Measurements from ENCODE around the gene RHBDL3. TPM values are rescaled to one million over a fixed set of nuclear protein-coding genes. Genes with fewer than 3 reads are reported as not detected.

RHBDL3 gene
- total and polyA plus RNA-seq, 4 donors, result 0.14 to 0.51 (median 0.25) TPM

DNA sequence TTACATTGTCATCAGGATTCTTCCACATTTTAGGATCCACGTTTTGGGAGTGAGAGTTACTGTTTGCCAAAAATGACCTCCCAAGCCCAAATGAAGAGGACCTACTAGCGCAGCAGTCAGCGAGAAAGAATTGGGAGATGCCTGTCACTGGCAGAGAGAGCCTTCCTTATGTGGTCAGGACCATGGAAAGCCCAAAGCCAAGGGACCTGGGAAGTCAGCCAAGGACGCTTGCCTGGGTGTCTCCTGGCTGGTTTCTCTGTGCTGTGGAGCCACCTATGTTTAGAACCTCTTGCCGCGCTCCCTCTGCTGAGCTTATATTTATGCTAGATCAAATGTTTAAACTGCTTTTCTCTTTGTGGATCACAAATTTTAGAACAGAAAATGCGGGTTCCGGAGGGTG lies 24.9 kb upstream of the RHBDL3 start:
- Histone ChIP-seq H3K27me3 (ENCODE audit: control insufficient read depth in 3 of 3, insufficient read depth in 3 of 3, low read length in 2 of 3) (no peaks in the 10 kb centered on the region), H3K9me3 (ENCODE audit: control insufficient read depth in 4 of 4, insufficient read depth in 3 of 4, low read length in 3 of 4) (no peaks in the 10 kb centered on the region), H3K36me3 (ENCODE audit: control insufficient read depth in 4 of 4, insufficient read depth in 4 of 4, low read length in 4 of 4) (no peaks in the 10 kb centered on the region), H3K4me3 (no peak overlapping the region), H3K27ac (ENCODE audit: low read depth in 1 of 2, low read length in 1 of 2) (no peak overlapping the region), H3K9ac (ENCODE audit: insufficient read depth in 1 of 2, low read length in 2 of 2) (no peak overlapping the region), H3K4me1 (ENCODE audit: control insufficient read depth in 5 of 5, insufficient read depth in 5 of 5, low read length in 5 of 5) (peaks cover 0 to 6% (median 4%) of the 10 kb centered on the region in 5 donors)
- no peak for ATAC-seq (ENCODE audit: insufficient read depth, low FRiP score)
- DNase-seq, result peak in 1 of 3 donors; percentile 49
- TF ChIP-seq, protein P1, sequence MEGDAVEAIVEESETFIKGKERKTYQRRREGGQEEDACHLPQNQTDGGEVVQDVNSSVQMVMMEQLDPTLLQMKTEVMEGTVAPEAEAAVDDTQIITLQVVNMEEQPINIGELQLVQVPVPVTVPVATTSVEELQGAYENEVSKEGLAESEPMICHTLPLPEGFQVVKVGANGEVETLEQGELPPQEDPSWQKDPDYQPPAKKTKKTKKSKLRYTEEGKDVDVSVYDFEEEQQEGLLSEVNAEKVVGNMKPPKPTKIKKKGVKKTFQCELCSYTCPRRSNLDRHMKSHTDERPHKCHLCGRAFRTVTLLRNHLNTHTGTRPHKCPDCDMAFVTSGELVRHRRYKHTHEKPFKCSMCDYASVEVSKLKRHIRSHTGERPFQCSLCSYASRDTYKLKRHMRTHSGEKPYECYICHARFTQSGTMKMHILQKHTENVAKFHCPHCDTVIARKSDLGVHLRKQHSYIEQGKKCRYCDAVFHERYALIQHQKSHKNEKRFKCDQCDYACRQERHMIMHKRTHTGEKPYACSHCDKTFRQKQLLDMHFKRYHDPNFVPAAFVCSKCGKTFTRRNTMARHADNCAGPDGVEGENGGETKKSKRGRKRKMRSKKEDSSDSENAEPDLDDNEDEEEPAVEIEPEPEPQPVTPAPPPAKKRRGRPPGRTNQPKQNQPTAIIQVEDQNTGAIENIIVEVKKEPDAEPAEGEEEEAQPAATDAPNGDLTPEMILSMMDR (IDR thresholded peaks at IDR 0.05; ENCODE audit: control extremely low read depth, extremely low read depth), result no peak
- 79 to 86% methylated on average over 8 of the region's 8 CpGs for WGBS, 2 donors

DNA sequence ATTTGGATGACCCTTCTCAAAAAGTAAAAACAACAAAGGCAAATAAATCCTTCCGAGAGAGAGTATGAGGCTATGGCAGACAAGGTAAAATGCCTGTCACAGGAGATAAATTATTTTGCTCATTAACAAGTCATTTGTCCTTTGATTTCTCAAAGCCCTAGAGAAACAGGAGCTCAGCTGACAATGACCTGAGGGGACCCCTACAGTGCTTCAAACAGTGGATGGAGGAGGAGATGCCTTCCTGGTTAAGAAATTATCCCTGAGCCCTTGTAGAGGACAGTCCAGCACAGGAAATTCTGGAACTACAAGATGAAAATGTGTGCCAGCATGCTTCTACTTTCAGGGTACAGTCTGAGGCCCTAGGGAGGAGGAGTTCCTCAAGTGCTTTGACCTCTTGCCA lies 24.0 kb upstream of the RHBDL3 start:
- H3K9ac ChIP-seq (ENCODE audit: insufficient read depth in 1 of 2, low read length in 2 of 2), result no peak overlapping the region
- H3K9me3 ChIP-seq (ENCODE audit: control insufficient read depth in 4 of 4, insufficient read depth in 3 of 4, low read length in 3 of 4), result no peaks in the 10 kb centered on the region
- DNase-seq (no peak), ATAC-seq (ENCODE audit: insufficient read depth, low FRiP score) (no peak)
- 69 to 92% methylated on average over 1 of the region's 1 CpG for WGBS, 2 donors
- no peak overlapping the region for H3K27ac ChIP-seq (ENCODE audit: low read depth in 1 of 2, low read length in 1 of 2)
- no peak overlapping the region for H3K4me3 ChIP-seq
- TF ChIP-seq, protein P1 (IDR thresholded peaks at IDR 0.05; ENCODE audit: control extremely low read depth, extremely low read depth), result no peak
- H3K27me3 ChIP-seq (ENCODE audit: control insufficient read depth in 3 of 3, insufficient read depth in 3 of 3, low read length in 2 of 3), result no peaks in the 10 kb centered on the region
- H3K36me3 ChIP-seq (ENCODE audit: control insufficient read depth in 4 of 4, insufficient read depth in 4 of 4, low read length in 4 of 4), result no peaks in the 10 kb centered on the region
- peaks cover 0 to 6% (median 4%) of the 10 kb centered on the region in 5 donors for H3K4me1 ChIP-seq (ENCODE audit: control insufficient read depth in 5 of 5, insufficient read depth in 5 of 5, low read length in 5 of 5)

DNA sequence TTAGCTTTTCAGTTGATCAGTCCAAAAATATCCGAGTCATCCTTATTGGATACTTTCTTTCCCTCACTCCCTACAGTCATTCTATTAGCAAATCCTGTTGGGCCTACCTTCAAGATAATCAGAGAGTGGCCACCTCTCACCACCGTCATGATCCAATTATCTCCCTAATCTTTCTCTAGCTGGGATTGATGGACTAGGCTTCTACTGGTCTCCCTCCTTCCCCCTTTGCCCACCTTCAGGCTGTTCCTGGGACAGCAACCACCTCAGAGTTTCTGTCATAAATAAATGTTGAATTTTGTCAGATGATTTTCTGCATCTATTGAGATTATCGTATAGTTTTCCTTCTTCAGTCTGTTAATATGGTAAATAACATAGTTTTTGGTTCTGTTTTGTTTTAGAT lies 16.2 kb upstream of the RHBDL3 start:
- no peak overlapping the region for H3K27ac ChIP-seq (ENCODE audit: low read depth in 1 of 2, low read length in 1 of 2)
- no peaks in the 10 kb centered on the region for H3K9me3 ChIP-seq (ENCODE audit: control insufficient read depth in 4 of 4, insufficient read depth in 3 of 4, low read length in 3 of 4)
- H3K4me1 ChIP-seq (ENCODE audit: control insufficient read depth in 5 of 5, insufficient read depth in 5 of 5, low read length in 5 of 5), result no peaks in the 10 kb centered on the region
- ATAC-seq (ENCODE audit: insufficient read depth, low FRiP score), result no peak
- H3K36me3 ChIP-seq (ENCODE audit: control insufficient read depth in 4 of 4, insufficient read depth in 4 of 4, low read length in 4 of 4), result no peaks in the 10 kb centered on the region
- H3K9ac ChIP-seq (ENCODE audit: insufficient read depth in 1 of 2, low read length in 2 of 2), result no peak overlapping the region
- 92 to 93% methylated on average over 3 of the region's 3 CpGs for WGBS, 2 donors
- TF ChIP-seq, protein P1 (IDR thresholded peaks at IDR 0.05; ENCODE audit: control extremely low read depth, extremely low read depth), result no peak
- no peak overlapping the region for H3K4me3 ChIP-seq
- H3K27me3 ChIP-seq (ENCODE audit: control insufficient read depth in 3 of 3, insufficient read depth in 3 of 3, low read length in 2 of 3), result no peaks in the 10 kb centered on the region
- no peak for DNase-seq

DNA sequence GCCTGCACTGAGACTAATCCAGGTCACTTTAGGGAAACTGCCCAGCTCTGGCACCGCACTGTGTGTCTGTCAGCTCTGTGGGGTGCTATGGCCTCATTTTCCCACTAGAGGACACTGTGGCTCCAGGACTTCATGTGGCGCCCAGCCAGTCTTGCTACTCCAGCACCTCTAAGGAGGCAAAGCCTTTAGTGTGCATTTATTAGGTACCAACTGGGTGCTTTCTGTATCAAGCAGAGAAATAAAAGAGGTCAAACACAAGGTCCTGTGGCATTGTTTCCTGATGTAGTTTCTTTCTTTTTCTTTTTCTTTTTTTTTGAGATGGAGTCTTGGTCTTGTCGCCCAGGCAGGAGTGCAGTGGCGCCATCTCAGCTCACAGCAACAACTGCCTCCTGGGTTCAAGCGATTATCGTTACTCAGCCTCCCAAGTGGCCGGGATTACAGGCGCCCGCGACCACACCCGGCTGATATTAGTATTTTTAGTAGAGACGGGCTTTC lies 12.5 kb upstream of the RHBDL3 start:
- Histone ChIP-seq H3K4me1 (ENCODE audit: control insufficient read depth in 5 of 5, insufficient read depth in 5 of 5, low read length in 5 of 5) (peaks cover 0 to 14% (median 3%) of the 10 kb centered on the region in 5 donors), H3K4me3 (no peak overlapping the region), H3K9me3 (ENCODE audit: control insufficient read depth in 4 of 4, insufficient read depth in 3 of 4, low read length in 3 of 4) (no peaks in the 10 kb centered on the region), H3K9ac (ENCODE audit: insufficient read depth in 1 of 2, low read length in 2 of 2) (no peak overlapping the region), H3K36me3 (ENCODE audit: control insufficient read depth in 4 of 4, insufficient read depth in 4 of 4, low read length in 4 of 4) (no peaks in the 10 kb centered on the region), H3K27me3 (ENCODE audit: control insufficient read depth in 3 of 3, insufficient read depth in 3 of 3, low read length in 2 of 3) (no peaks in the 10 kb centered on the region), H3K27ac (ENCODE audit: low read depth in 1 of 2, low read length in 1 of 2) (no peak overlapping the region)
- TF ChIP-seq, protein P1 (IDR thresholded peaks at IDR 0.05; ENCODE audit: control extremely low read depth, extremely low read depth), result peak; percentile 90
- 63 to 66% methylated on average over 12 of the region's 12 CpGs for WGBS, 2 donors
- ATAC-seq (ENCODE audit: insufficient read depth, low FRiP score) (peak; percentile 92), DNase-seq (peak; percentile 76 to 79 (median 78))
